Activated CD4-positive, alpha-beta memory T cell treated with anti-CD3 and anti-CD28 coated beads, Interleukin-2, amount 10 ng/mL, durations not matched to agents 7 days and 5 days (primary cell): ENCODE results near the gene ALOX15. TPM values are rescaled to one million over a fixed set of nuclear protein-coding genes. Genes with fewer than 3 reads are reported as not detected.
"Not testable (repeated sequence)": the region's sequence is repeated elsewhere in the genome, so short reads cannot be mapped to it uniquely, and the experiment has no call there.

ENCODE experiments used
- CTCF ChIA-PET: fragments of 350-600 bp; sonication (Branson Sonifier 250); formaldehyde crosslinking; loops from one replicate; lab custom pipeline; 2021; ENCODE audit warnings: antibody characterized with exemption, inconsistent platforms; lab: Charles Lee
- POLR2A ChIA-PET: fragments of 350-600 bp; sonication (Branson Sonifier 250); formaldehyde crosslinking; loops from one replicate; lab custom pipeline; 2021; ENCODE audit warnings: antibody characterized with exemption; lab: Charles Lee
- DNase-seq: peaks from one replicate; pipeline ENCODE4 v3.0.0-alpha.2; 2020
- H3K27ac Mint-ChIP-seq: one replicate; pipeline ENCODE4 v1.8.0; 2021; ENCODE audit warnings: mild to moderate bottlenecking, mixed read lengths
- H3K27me3 Mint-ChIP-seq: one replicate; pipeline ENCODE4 v1.8.0; 2021; ENCODE audit warnings: mixed read lengths
- H3K36me3 Mint-ChIP-seq: one replicate; pipeline ENCODE4 v1.8.0; 2021; ENCODE audit warnings: low read depth, mixed read lengths
- H3K4me1 Mint-ChIP-seq: one replicate; pipeline ENCODE4 v1.8.0; 2021; ENCODE audit warnings: mixed read lengths
- H3K4me3 Mint-ChIP-seq: one replicate; pipeline ENCODE4 v1.8.0; 2021; ENCODE audit warnings: mild to moderate bottlenecking, mixed read lengths
- H3K9me3 Mint-ChIP-seq: one replicate; pipeline ENCODE4 v1.8.0; 2021; ENCODE audit warnings: mixed read lengths
- total RNA-seq, 2 experiments: library from RNA; stranded (reverse); gene quantifications; one replicate each; pipeline ENCODE4 v1.2.3, GENCODE V29; 2021

Gene ALOX15
- total RNA-seq, 2 experiments from 2014 or later = not detected

DNA sequence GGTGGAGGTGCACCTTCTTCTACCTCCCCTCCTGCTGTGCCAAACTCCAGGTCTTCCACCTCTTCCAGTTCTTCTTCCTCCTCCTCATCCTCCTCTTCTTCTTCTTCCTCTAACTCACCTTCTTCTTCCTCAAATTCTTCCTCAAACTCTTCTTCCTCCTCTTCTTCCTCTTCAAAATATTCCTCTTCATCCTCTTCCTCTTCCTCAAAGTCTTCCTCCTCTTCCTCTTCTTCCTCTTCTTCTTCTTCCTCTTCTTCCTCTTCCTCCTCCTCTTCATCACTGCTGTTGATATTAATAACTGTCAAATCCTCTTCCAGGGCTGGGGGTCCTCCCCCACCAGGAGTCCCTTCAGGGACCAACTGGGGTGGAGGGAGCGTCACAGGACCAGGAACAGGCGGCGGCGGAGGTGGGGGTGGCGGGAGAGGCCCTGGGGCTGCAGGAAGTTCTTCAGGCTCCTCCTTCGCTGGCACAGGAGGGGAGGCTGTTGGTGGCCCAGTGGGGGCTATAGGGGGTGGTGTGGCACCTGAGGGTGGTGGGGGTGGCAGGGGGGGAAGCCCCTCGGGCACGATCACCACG is 30.7 kb upstream of the ALOX15 start:
- no peaks in the 10 kb centered on the region for H3K9me3 Mint-ChIP-seq
- no peaks in the 10 kb centered on the region for H3K4me1 Mint-ChIP-seq
- H3K4me3 Mint-ChIP-seq = no peak overlapping the region
- ChIA-PET CTCF (no interaction called here), POLR2A (interaction anchor here (1.1 kb wide), 1 partner anchor 10 kb away, joined by 3 read pairs; no protein-coding TSS in a partner anchor)
- no peak for DNase-seq
- peaks cover 5% of the 10 kb centered on the region for H3K27me3 Mint-ChIP-seq
- no peak overlapping the region for H3K27ac Mint-ChIP-seq
- peaks cover 49% of the 10 kb centered on the region for H3K36me3 Mint-ChIP-seq

DNA sequence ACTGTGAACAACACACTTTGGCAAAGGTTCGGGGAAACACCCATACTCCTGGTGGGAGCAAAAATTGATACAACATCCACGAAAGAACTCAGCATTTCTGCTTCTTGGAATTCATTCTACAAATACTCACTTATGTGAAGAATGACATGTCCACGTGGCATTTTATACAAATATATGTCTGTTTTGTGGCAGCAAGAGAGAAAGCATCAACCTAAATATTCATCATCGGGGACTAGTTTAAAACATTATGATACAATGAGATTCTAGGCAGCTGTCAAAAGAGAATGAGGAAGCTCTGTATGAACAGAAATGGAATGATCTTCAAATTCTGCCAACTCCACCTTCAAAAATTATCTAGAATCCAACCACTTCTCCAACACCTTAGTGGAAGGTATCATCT is 25.7 kb upstream of the ALOX15 start:
- Mint-ChIP-seq H3K36me3 (peaks cover 15% of the 10 kb centered on the region), H3K4me3 (no peak overlapping the region), H3K27ac (no peak overlapping the region), H3K27me3 (peaks cover 20% of the 10 kb centered on the region), H3K9me3 (no peaks in the 10 kb centered on the region), H3K4me1 (peaks cover 2% of the 10 kb centered on the region)
- ChIA-PET CTCF (no interaction called here), POLR2A (interaction anchor here (0.7 to 1.0 kb wide), 2 partner anchors 11 to 36 kb away, joined by 3 to 5 read pairs; no protein-coding TSS in a partner anchor)
- no peak for DNase-seq

DNA sequence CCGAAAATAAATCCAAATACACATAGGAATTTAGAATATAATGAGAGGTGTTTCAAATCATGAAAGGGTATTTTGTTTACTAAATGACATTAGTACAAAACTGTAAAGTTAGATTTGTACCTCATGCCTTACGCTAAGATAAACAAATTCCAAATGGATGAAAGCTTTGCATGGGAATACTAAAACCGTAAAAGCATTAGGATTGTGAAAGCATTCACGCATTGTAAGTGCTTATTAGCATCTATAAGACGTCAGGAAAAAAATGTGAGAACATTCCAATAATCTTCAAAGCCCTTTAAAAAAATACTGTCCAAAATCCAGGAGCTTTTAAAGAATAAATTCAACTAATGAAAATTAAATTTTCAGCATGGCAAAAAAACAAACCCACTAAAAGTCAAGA is 24.8 kb upstream of the ALOX15 start:
- CTCF ChIA-PET = no interaction called here
- POLR2A ChIA-PET = interaction anchor here (0.7 to 0.8 kb wide), 3 partner anchors 11 to 44 kb away, joined by 3 read pairs; no protein-coding TSS in a partner anchor
- H3K27me3 Mint-ChIP-seq = peaks cover 21% of the 10 kb centered on the region

DNA sequence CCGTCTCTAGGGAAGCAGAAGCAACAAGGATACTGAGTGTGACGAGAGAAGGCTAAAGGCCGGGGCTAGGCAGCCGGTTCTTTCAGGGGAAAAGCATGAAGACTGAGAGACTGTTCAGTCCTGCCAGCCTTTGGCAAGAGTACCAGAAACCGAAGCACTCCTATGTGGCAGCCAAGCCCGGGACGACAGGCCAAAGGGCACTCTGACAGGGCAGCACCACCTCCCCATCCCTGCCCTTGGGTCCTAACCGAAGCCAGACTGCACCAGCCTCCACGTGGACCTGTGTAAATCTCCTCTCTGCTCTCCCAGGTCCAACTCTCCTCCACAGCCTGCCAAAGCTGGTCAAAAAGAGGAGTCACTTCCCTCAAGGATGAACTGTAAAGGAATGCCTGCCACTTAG is 23.5 kb upstream of the ALOX15 start:
- no peak overlapping the region for H3K27ac Mint-ChIP-seq
- peaks cover 1% of the 10 kb centered on the region for H3K36me3 Mint-ChIP-seq
- peaks cover 2% of the 10 kb centered on the region for H3K4me1 Mint-ChIP-seq
- CTCF ChIA-PET = no interaction called here
- no peak for DNase-seq
- no peak overlapping the region for H3K4me3 Mint-ChIP-seq
- H3K9me3 Mint-ChIP-seq = no peaks in the 10 kb centered on the region
- POLR2A ChIA-PET = no interaction called here
- H3K27me3 Mint-ChIP-seq = peaks cover 21% of the 10 kb centered on the region

More for the DNA sequence above, 24.8 kb upstream of the ALOX15 start:
- Mint-ChIP-seq H3K36me3 (peaks cover 10% of the 10 kb centered on the region), H3K9me3 (no peaks in the 10 kb centered on the region), H3K4me1 (peaks cover 2% of the 10 kb centered on the region), H3K27ac (no peak overlapping the region), H3K4me3 (no peak overlapping the region)
- DNase-seq = no peak

DNA sequence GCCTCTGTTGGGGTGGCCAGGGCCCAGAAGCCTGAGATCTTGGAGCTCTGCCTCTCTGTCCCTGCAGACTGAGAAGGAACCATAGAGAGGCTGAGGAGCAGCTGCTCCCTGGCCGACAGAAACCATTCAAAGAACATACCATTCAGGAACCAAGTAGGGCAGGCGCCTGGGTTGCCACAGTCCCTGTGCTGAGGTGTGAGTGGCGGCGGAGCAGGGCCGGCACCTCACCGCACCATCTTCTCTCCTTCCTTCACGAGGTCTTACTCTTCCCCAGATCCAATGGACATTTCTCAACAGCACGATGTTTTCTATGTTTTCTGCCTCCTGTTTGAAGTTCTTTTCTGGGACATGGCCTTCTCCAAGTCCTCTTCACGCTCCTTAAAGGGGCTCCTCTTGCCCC is 22.8 kb upstream of the ALOX15 start:
- H3K4me3 Mint-ChIP-seq = no peak overlapping the region
- H3K4me1 Mint-ChIP-seq = peaks cover 2% of the 10 kb centered on the region
- DNase-seq = no peak
- peaks cover 23% of the 10 kb centered on the region for H3K27me3 Mint-ChIP-seq
- H3K9me3 Mint-ChIP-seq = no peaks in the 10 kb centered on the region
- H3K36me3 Mint-ChIP-seq = no peaks in the 10 kb centered on the region
- no peak overlapping the region for H3K27ac Mint-ChIP-seq
- ChIA-PET CTCF (no interaction called here), POLR2A (no interaction called here)

DNA sequence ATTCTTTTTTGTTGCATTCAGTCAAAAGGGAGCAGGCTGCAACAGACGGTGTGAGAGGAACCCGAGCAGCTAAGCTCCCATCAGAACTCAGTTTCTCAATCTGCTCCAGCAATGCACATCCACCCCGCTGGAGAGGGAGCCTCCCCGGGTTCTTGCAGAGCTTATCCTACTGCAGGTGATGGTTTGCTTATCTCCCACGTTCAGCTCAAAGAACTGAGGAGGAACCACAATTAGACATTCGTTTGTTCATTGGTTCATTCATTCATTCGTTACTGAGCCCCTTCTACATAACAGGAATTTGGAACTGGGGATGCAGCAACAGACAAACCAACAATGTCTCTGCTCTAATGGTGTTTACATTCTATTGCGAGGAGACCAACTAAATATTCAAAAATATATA is 22.2 kb upstream of the ALOX15 start:
- Mint-ChIP-seq H3K9me3 (no peaks in the 10 kb centered on the region), H3K4me1 (peaks cover 3% of the 10 kb centered on the region), H3K4me3 (no peak overlapping the region), H3K36me3 (no peaks in the 10 kb centered on the region), H3K27ac (no peak overlapping the region), H3K27me3 (peaks cover 23% of the 10 kb centered on the region)
- CTCF ChIA-PET = no interaction called here
- DNase-seq = no peak
- POLR2A ChIA-PET = no interaction called here

DNA sequence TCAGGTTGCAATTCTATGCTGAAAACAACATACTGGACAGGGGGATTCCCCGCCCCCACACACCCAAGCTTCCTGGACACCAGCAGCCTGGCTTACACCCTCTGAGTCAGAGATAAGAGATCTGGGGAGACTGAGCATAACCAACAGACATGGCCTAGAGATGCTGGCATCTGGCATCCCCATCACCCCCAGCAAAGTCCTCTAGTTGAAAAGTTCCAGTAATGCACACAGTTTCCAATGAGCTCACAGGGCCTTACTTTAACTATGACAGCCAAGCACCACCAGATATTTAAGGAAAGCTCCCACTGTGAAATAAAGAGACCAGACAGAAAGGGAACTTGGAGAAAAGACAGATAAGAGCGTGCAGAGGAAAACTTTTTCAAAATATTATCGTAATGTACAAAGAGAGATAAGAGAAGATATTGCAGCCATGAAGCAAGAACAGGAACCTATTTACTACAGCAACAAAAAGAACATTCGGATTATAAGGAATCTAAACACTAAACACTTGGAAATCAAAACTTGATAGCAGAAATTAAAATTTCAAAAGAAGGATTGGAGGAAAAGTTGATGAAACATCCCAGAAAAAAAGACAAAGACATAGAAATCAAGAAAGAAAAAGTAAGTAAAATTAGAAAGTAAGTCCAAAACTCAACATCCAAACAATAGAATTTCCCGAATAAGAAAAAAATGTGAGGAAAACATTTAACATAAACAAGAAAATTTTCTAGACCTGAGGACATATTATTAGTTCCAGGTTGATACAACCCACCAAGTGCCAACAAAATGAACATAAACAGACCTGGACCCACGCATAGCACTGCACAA is 17.2 kb upstream of the ALOX15 start:
- peaks cover 13% of the 10 kb centered on the region for H3K4me1 Mint-ChIP-seq
- peak; percentile 43 for DNase-seq
- POLR2A ChIA-PET = no interaction called here
- no peaks in the 10 kb centered on the region for H3K36me3 Mint-ChIP-seq
- CTCF ChIA-PET = interaction anchor here (1.3 kb wide), 1 partner anchor 92 kb away, joined by 3 read pairs; no protein-coding TSS in a partner anchor
- peaks cover 8% of the 10 kb centered on the region for H3K27me3 Mint-ChIP-seq
- no peaks in the 10 kb centered on the region for H3K9me3 Mint-ChIP-seq
- H3K27ac Mint-ChIP-seq = no peak overlapping the region
- H3K4me3 Mint-ChIP-seq = no peak overlapping the region

DNA sequence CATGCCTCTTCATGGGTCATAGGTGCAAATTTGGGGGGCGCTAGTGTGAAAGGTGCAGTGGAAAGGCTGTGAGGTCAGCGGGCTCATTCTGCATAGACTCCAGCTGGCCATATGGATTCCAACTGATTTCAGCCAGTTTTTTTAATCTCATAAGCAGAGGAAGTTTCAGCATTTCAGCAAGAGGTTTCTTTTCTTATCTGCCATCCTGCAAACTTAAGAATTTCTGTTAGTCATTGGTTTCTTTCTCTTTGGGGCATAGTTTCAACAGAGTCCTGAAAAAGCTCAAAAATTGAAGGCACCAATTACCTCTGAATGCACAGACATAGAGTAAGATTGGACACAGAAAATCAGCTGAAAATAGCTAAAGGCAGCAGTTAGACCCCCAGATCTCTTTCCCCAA is 16.2 kb upstream of the ALOX15 start:
- no peak for DNase-seq
- ChIA-PET POLR2A (no interaction called here), CTCF (no interaction called here)
- Mint-ChIP-seq H3K9me3 (no peaks in the 10 kb centered on the region), H3K4me1 (peaks cover 13% of the 10 kb centered on the region), H3K27ac (no peak overlapping the region), H3K36me3 (no peaks in the 10 kb centered on the region), H3K27me3 (peaks cover 8% of the 10 kb centered on the region), H3K4me3 (no peak overlapping the region)

DNA sequence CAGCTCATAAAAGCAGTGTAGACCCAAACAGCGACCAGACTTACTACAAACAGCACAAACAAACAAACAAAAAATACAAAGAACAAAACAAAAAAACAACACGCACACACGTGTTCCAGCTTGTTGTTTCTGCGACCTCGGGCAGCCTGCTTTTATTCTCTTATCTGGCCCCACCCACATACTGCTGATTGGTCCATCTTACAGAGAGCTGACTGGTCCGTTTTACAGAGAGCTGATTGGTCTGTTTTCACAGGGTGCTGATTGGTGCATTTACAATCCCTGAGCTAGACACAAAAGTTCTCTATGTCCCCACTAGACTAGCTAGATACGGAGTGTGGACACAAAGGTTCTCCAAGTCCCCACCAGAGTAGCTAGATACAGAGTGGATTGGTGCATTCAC is 14.5 kb upstream of the ALOX15 start:
- H3K27me3 Mint-ChIP-seq, POLR2A ChIA-PET, H3K4me3 Mint-ChIP-seq, DNase-seq, H3K9me3 Mint-ChIP-seq, CTCF ChIA-PET, H3K36me3 Mint-ChIP-seq, H3K27ac Mint-ChIP-seq: not testable (repeated sequence)
- H3K4me1 Mint-ChIP-seq = peaks cover 11% of the 10 kb centered on the region

DNA sequence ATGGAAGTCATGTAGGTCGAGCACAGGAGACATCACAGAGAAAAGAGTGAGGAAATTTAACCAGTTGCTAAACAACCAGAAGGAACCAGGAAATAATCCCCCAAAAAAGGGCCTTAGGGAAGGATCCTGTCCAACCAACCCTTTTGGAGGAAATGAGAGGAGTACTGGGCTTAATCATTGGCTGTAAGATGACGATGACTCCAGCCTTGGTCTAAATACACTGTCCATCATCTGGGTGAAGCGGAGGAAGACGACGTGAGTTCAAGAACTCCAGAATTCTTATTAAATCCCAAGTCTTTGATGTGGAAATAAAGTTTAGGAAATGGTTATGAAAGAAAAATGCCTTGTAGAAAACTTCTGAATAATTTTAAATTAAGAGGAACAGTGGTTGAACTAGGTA is 11.5 kb upstream of the ALOX15 start:
- Mint-ChIP-seq H3K27ac (no peak overlapping the region), H3K27me3 (peaks cover 11% of the 10 kb centered on the region), H3K36me3 (no peaks in the 10 kb centered on the region), H3K4me3 (no peak overlapping the region), H3K4me1 (peaks cover 6% of the 10 kb centered on the region), H3K9me3 (no peaks in the 10 kb centered on the region)
- ChIA-PET CTCF (no interaction called here), POLR2A (no interaction called here)
- no peak for DNase-seq

DNA sequence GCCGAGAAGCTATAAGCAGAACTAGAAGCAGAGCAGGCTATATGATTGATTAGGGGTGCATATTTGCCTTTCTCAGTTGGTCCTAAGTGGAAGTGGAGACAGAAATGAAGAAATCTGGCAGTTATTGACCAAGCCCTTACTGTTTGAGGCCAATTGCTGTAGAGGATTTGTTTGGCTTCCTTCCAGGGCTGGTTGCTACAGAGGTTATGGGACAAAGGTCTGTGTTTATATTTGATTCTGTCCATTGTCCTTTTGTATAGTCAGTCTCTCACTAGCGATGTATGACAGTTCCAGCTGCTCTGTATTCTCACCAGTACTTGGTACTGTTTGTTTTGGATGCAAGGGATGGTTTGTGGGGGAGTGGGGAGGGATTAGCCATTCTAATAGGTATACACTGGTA is 7.3 kb upstream of the ALOX15 start:
- ChIA-PET POLR2A (no interaction called here), CTCF (interaction anchor here (0.6 to 1.4 kb wide), 3 partner anchors 23 to 240 kb away, joined by 3 to 4 read pairs (median 3); no protein-coding TSS in a partner anchor)
- no peak overlapping the region for H3K4me3 Mint-ChIP-seq
- H3K27me3 Mint-ChIP-seq = peaks cover 30% of the 10 kb centered on the region
- H3K27ac Mint-ChIP-seq = no peak overlapping the region
- H3K4me1 Mint-ChIP-seq = no peaks in the 10 kb centered on the region
- no peak for DNase-seq
- no peaks in the 10 kb centered on the region for H3K9me3 Mint-ChIP-seq
- H3K36me3 Mint-ChIP-seq = no peaks in the 10 kb centered on the region

DNA sequence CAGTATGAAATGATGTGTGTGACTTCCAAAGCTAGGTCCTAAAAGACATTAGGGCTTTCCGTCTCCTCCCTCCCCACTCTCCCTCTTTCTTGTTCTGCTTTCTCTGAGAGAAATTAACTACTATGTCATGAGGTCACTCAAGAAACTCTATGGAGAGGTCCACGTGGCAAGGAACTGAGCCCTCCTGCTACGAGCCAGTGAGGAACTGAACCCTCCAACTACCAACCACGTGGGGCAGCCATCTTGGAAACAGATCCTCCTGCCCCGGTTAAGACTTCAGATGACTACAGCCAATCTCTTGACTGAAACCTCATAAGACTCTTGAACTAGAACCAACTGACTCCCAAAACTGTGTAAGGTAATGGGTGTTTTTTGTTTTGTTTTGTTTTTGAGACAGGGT is 4.2 kb upstream of the ALOX15 start:
- Mint-ChIP-seq H3K4me1 (peaks cover 8% of the 10 kb centered on the region), H3K4me3 (no peak overlapping the region), H3K27ac (no peak overlapping the region), H3K36me3 (no peaks in the 10 kb centered on the region), H3K27me3 (peaks cover 59% of the 10 kb centered on the region), H3K9me3 (no peaks in the 10 kb centered on the region)
- no peak for DNase-seq
- ChIA-PET CTCF (no interaction called here), POLR2A (no interaction called here)

DNA sequence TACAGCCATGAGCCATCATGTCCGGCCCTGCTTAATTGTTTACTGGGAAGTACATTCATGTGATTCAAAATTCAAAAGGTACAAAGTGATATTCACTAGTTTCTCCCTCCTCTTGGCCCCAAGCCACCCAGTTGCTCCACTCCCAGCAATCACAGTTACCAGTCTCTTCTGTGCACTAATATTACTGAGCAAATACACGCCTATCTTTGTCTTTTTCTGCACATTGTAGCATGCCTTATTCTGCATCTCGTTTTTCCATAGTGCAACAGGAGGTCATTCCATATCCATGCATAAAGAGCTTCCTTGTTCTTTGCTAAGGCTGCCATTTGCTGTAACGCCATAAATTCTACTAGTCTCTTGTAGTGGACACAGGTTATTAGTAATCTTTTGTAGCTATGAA is 2.2 kb upstream of the ALOX15 start:
- Mint-ChIP-seq H3K9me3 (no peaks in the 10 kb centered on the region), H3K27me3 (peaks cover 66% of the 10 kb centered on the region), H3K4me1 (peaks cover 15% of the 10 kb centered on the region), H3K27ac (no peak overlapping the region), H3K36me3 (no peaks in the 10 kb centered on the region), H3K4me3 (no peak overlapping the region)
- ChIA-PET CTCF (no interaction called here), POLR2A (no interaction called here)
- no peak for DNase-seq
